GM12873 (cell line): ENCODE measurements around the gene B3GALNT2.

ENCODE experiments used
- TF ChIP-seq, protein P1 (sequence below): IDR thresholded peaks from 2 replicates; pipeline ENCODE4 v1.5.1; 2012; ENCODE audit warnings: low read depth, mild to moderate bottlenecking, moderate library complexity, low read length, control low read depth; ENCODE audit not compliant: insufficient read depth; ENCODE audit errors: missing control alignments

B3GALNT2 gene

DNA sequence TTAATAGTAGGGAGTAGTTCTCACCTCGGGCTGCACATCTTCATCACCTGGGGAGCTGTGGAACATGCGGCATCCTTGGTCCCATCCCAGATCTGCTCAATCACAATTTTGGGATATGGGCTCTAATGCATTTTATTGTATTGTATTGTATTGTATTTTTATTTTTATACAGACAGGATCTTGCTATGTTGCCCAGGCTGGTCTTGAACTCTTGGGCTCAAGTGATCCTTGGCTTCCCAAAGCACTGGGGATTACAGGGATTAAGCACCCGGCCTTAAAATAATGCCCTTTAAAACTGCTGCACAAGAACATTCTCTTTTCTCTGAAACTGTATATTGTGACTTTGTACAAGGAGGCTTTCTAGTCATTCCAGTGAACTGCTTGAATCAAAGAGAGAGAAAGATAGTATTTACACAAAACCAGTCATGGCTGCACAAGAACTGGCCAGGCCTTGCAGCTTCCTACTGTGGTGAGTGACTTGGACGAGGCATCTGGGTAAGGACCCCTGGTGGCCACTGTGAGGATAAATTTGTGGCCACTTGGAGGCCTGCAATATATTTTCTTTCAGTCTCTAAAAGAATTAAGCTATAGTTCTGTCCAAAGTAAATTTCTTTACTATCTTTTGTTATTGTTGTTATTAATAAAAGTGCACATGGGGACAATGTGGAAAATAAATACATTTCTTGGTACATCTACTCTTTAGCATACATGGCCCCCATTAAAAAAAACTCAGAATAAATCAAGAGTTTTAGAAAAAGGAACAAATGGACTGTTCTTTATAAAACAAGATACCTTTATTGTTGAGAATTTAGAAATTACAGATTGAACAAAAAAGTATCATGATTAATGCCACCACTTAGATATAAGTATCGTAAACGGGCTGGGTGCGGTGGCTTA lies 89.0 kb downstream of the B3GALNT2 start:
- TF ChIP-seq, protein P1, sequence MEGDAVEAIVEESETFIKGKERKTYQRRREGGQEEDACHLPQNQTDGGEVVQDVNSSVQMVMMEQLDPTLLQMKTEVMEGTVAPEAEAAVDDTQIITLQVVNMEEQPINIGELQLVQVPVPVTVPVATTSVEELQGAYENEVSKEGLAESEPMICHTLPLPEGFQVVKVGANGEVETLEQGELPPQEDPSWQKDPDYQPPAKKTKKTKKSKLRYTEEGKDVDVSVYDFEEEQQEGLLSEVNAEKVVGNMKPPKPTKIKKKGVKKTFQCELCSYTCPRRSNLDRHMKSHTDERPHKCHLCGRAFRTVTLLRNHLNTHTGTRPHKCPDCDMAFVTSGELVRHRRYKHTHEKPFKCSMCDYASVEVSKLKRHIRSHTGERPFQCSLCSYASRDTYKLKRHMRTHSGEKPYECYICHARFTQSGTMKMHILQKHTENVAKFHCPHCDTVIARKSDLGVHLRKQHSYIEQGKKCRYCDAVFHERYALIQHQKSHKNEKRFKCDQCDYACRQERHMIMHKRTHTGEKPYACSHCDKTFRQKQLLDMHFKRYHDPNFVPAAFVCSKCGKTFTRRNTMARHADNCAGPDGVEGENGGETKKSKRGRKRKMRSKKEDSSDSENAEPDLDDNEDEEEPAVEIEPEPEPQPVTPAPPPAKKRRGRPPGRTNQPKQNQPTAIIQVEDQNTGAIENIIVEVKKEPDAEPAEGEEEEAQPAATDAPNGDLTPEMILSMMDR: peak; percentile 77

DNA sequence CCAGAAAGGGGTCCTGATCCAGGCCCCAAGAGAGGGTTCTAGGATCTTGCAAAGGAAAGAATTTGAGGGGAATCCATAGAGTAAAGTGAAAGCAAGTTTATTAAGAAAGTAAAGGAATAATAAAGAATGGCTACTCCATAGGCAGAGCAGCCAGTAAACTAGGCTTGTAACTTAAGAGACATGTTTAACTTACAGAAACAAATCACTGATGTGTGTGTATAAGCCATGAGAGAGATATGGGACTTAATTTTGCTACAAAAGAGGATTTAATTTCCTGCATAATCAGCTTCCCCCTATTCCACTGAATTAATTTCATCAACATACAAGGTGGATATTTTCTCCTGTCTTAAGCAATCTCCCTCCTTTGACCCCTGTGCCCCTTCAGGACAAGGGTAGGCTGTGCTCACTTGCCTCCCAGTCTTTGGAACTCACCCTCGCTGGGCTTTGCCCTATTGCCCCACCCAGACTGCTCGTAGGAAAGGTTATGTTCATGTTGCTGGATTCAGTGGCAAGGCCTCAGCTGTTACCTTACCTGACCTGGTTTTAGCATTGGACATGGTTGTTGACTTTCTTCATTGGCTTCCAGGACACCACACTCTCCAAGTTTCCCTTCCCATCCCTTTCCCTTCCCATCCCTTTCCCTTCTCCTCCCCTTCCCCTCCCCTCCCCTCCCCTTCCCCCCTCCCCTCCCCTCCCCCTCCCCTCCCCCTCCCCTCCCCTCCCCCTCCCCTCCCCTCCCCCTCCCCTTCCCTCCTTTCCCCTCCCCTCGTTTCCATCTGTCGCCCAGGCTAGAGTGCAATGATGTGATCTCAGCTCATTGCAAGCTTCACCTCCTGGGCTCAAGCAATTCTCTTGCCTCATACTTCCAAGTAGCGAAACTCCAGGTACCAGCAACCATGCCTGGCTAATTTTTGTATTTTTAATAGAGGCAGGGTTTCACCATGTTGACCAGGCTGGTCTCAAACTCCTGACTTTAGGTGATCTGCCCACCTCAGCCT lies 92.5 kb downstream of the B3GALNT2 start:
- TF ChIP-seq, protein P1: no peak

DNA sequence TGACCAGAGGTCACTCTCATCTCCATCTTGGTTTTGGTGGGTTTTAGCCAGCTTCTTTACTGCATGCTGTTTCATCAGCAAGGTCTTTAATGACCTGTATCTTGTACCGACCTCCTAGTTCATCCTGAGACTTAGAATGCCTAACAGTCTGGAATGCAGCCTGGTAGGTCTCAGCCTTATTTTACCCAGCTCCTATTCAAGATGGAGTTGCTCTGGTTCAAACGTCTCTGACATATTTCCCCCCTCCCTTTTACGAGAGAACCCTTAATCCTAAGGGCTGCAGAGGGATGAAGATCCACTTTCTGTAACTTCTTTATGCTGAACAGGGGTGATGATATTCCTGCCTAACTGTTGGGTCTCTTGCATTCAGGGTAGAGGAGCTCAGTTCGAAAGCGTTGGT lies 93.8 kb downstream of the B3GALNT2 start:
- TF ChIP-seq, protein P1: no peak

DNA sequence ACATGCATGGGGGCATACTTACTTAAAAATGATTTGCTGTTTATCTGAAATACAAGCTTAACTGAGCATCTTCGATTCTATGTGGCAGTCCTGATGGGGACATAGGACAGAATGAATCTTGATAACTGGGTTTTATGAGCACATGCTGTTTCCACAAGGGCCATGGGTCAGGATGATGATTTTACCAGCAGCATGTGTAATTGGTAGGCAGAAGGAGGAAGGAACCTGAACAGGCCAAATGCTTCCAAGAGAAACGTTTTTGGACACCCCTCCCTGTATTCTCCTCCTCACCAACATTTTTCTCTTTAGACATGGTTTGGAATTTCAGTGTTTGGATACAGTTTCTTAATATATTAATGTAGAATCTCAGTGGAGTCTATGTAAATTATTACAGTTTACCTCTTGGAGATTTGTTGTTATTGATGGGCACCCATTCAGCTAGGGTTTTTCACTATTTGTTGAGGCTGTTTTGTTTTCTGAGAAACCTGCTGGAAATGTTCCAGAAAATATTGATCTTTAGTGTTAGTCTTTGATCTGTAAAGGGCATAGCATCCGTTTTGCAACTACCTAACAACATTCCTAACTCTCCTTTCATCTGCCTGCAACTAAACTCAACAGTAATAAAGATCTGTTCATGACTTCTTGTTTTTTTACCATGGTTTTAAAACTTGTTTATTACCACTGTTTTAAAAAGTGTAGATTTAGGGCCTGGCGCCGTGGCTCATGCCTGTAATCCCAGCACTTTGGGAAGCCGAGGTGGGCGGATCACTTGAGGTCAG lies 95.0 kb downstream of the B3GALNT2 start:
- TF ChIP-seq, protein P1: no peak

DNA sequence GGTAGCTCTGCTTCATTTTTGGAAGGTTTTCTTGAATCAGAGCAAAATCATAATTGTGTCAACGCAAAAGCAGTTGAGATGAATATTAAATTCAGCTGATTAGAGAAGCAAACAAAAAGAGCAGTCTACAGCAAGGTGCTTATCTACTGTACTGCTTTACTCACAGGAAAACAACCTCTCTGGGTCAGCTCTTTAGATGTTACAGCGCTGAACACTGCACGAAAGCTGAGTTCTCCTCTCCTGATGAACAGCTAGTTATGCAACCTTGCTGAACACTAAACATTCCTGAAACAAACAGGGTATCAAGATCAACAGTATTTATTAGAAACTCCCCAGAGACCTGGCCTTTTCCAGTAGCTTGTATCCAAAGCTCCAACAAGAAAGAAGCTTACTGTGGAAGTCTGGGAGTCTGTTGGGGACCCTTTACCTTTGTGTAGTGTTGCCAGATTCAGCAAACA lies 95.7 kb downstream of the B3GALNT2 start:
- TF ChIP-seq, protein P1: no peak

DNA sequence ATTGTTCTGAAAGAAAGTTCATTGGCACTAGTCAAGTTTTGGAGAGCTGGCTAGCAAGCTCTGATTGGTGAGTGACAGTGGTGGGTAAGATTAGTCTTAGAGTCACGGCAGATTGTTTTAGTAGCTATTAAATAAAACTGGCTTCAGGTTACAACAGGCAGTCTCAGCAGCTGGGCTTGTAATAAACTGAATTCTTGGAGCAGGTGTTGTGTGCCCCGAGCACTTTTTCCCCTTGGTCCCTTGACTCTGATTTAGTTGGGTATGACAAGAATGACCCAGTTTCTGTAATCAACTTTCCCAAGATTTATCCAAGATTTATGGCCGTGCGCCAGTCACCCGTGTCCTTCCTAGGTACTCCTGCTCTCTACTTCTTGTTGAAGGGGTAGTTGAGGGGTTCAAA lies 96.8 kb downstream of the B3GALNT2 start:
- TF ChIP-seq, protein P1: no peak
